T1000 (cell line): ENCODE results near the gene TRIM2.

Experiments
- DNase-seq: peaks from one replicate; lab custom pipeline; 2025; ENCODE audit warnings: mixed read lengths; lab: John Stamatoyannopoulos, UW

The TRIM2 gene

GRCh38 chr4:153374442-153374841 is 170.2 kb downstream of the TRIM2 start:
- DNase-seq = no peak

DNA sequence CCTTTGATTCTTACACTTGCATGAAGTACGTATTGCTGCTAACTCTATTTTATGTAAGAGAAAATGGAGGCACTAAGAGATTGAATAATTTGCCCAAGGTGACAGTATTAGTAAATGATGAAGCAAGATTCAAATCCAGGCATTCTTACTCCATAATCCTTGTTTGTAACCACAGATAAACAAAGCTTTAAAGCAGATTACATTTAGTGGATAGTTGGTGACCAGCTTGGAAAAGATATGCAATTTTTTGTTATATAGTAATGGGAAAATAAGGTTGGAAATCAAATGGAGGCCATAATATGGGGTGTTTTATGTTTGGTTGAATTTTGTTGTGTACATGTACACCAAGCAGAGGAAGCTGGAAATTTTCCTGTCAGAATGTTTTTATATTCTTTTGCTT is 171.1 kb downstream of the TRIM2 start:
- DNase-seq = no peak

DNA sequence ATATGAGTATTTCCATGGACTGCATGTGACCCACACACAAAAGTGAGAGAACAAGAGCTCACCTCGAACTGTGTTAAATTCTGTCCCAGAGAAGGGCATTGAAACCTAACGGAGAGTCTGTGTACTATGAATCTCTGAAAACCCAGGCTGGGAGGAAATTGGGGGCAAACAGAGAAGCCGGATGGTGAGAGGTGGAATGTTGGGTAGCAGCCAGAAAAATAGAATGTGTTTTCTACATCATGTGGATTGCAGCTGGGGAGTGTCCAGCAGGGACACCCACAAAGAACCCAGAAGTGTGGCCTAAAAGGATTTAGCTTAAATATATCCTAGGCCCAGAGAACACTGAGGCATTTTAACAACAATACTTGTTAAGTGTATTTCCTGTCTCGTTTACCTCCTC is 178.9 kb downstream of the TRIM2 start:
- no peak for DNase-seq

- no peak for DNase-seq
Measured at GRCh38 chr4:153384160-153384559, 179.9 kb downstream of the TRIM2 start.

DNA sequence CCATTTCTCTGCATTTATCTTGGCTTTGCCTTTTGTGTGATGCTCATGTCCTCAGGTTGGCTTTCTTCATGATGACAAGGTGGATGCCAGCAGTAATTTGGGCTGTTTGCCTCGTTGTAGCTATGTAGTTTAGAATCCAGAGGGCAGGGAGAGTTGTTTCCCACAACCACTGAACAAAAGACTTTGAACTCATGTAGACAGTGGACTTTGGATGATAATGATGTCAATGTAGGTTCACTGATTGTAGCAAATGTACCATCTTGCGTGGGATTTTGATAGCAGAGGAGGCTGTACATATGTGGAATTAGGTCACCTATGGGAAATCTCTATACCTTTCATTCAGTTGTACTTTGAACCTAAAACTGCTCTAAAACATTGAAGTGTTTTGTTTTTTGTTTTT is 181.5 kb downstream of the TRIM2 start:
- no peak for DNase-seq

GRCh38 chr4:153387981-153388380 is 183.7 kb downstream of the TRIM2 start:
- no peak for DNase-seq
